ENCODE data around the gene ZMYND10. TPM values are rescaled to one million over a fixed set of nuclear protein-coding genes. Genes with fewer than 3 reads are reported as not detected.
A peak's percentile ranks its signal among the peaks of the same experiment; 100 is the strongest.

Gene ZMYND10
- total RNA-seq, 1 donor, result 2.9 TPM

DNA sequence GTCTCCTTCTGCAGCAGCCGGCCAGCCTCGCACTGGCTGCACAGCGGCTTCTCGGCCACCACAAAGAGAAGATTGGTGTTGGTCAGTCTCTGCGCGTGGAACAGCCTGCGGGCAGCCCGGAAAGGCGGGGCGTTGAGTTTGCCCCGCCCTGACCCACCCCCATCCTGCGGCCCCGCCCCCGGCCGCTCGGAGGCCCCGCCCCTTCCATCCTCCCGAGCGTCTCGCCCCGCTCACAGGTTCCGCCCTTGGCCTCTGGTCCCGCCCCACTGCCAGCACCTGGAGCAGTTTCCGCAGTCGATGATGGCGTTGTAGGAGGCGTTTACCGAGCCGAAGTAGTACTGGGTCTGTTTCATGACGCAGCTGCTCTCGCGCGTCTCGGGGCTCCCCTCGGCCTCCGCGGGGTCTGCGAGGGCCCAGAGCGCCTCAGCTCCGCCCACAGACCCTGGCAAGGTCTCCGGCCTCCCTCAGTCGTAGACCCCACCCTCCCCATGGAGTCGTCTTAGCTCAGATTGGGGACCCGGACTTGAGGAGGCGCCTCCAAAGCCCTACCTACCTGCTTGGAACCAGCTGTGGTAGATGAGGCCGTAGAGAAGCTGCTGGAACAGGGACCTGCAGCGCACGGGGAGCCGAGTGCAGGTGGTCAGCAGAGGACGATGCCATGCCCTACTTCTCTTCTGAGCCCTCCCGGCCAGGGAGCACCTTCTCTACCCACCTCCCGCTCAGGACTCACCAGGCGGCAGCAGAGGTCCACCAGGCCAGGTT is 19.7 kb upstream of the ZMYND10 start:
- no peaks in the 10 kb centered on the region for H3K79me2 ChIP-seq (ENCODE audit: insufficient read depth, low read length)
- TF ChIP-seq, protein P1, sequence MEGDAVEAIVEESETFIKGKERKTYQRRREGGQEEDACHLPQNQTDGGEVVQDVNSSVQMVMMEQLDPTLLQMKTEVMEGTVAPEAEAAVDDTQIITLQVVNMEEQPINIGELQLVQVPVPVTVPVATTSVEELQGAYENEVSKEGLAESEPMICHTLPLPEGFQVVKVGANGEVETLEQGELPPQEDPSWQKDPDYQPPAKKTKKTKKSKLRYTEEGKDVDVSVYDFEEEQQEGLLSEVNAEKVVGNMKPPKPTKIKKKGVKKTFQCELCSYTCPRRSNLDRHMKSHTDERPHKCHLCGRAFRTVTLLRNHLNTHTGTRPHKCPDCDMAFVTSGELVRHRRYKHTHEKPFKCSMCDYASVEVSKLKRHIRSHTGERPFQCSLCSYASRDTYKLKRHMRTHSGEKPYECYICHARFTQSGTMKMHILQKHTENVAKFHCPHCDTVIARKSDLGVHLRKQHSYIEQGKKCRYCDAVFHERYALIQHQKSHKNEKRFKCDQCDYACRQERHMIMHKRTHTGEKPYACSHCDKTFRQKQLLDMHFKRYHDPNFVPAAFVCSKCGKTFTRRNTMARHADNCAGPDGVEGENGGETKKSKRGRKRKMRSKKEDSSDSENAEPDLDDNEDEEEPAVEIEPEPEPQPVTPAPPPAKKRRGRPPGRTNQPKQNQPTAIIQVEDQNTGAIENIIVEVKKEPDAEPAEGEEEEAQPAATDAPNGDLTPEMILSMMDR (IDR thresholded peaks at IDR 0.05; ENCODE audit: extremely low read depth, low read depth, low read length), result no peak
- H3K36me3 ChIP-seq (ENCODE audit: insufficient read depth, low read length), result no peaks in the 10 kb centered on the region
- peaks cover 4% of the 10 kb centered on the region for H3K4me1 ChIP-seq (ENCODE audit: insufficient read depth, low read length)
- H2AFZ ChIP-seq (ENCODE audit: low read length), result peak overlapping the region; percentile 41
- peak overlapping the region; percentile 67 for H3K4me3 ChIP-seq (ENCODE audit: insufficient read depth, low read length)
- peak overlapping the region; percentile 73 for H3K4me2 ChIP-seq (ENCODE audit: insufficient read depth, low read length)
- DNase-seq (ENCODE audit: insufficient read length, low spot score, missing footprints), result peak; percentile 99
- peaks cover 5% of the 10 kb centered on the region for H3K27me3 ChIP-seq (ENCODE audit: insufficient read depth, low read length)
- no peak overlapping the region for H3K27ac ChIP-seq (ENCODE audit: low read depth, low read length)
- H4K20me1 ChIP-seq (ENCODE audit: insufficient read depth, low read length), result peaks cover 2% of the 10 kb centered on the region
- no peaks in the 10 kb centered on the region for H3K9me3 ChIP-seq (ENCODE audit: low read depth, low read length)

DNA sequence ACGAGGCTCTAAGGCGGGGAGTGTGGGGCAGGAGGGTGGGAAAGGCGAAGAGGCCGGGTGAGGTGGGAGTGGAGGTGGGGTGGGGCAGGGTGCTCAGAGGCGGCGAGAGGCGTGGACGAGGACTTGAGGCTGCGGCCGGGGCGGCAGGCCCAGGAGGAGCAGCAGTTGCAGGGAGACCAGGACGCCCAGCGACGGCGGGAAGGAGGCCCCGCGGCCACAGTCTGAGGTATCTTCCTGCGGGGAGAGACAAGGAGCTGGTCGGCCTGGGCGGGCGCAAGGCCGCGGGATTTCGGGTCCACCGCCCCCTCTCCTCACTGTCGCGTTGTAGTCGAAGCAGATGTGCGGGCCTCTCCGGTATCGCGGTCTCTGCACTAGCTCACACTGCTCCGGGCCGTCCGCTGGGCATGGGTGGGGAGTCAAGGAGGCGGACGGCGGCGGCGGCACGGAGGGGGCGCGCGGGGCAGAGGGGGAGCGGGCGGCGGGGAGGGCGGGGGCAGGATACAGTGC is 19.1 kb upstream of the ZMYND10 start:
- Histone ChIP-seq H4K20me1 (ENCODE audit: insufficient read depth, low read length) (peaks cover 2% of the 10 kb centered on the region), H3K9me3 (ENCODE audit: low read depth, low read length) (no peaks in the 10 kb centered on the region), H3K36me3 (ENCODE audit: insufficient read depth, low read length) (no peaks in the 10 kb centered on the region), H3K27me3 (ENCODE audit: insufficient read depth, low read length) (peaks cover 5% of the 10 kb centered on the region), H3K4me1 (ENCODE audit: insufficient read depth, low read length) (peaks cover 7% of the 10 kb centered on the region), H3K4me3 (ENCODE audit: insufficient read depth, low read length) (peak overlapping the region; percentile 67), H3K4me2 (ENCODE audit: insufficient read depth, low read length) (peak overlapping the region; percentile 73), H3K27ac (ENCODE audit: low read depth, low read length) (no peak overlapping the region), H2AFZ (ENCODE audit: low read length) (peak overlapping the region; percentile 81), H3K79me2 (ENCODE audit: insufficient read depth, low read length) (no peaks in the 10 kb centered on the region)
- TF ChIP-seq, protein P1 (IDR thresholded peaks at IDR 0.05; ENCODE audit: extremely low read depth, low read depth, low read length), result no peak
- DNase-seq (ENCODE audit: insufficient read length, low spot score, missing footprints), result peak; percentile 97

DNA sequence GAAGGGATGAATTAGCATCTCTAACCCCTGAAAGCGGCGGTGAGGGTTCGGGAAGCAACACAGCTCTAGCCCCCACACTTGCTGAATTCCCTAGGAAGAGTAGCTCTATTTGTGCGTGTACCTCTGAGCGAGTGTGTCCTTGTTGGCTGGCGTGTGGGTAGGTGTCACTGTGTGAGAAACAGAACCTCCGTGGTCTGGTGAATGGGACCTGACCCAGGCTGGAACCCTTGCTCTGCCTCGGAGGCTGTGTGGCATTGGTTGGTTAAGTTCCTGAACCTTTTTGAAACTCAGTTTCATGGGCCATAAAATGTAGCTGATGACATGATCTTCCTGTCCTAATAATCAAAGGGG is 14.2 kb upstream of the ZMYND10 start:
- Histone ChIP-seq H4K20me1 (ENCODE audit: insufficient read depth, low read length) (peaks cover 42% of the 10 kb centered on the region), H3K9me3 (ENCODE audit: low read depth, low read length) (no peaks in the 10 kb centered on the region), H3K4me2 (ENCODE audit: insufficient read depth, low read length) (peak overlapping the region; percentile 85), H3K27ac (ENCODE audit: low read depth, low read length) (no peak overlapping the region), H3K4me3 (ENCODE audit: insufficient read depth, low read length) (peak overlapping the region; percentile 92), H3K79me2 (ENCODE audit: insufficient read depth, low read length) (peaks cover 45% of the 10 kb centered on the region), H3K4me1 (ENCODE audit: insufficient read depth, low read length) (peaks cover 37% of the 10 kb centered on the region), H3K27me3 (ENCODE audit: insufficient read depth, low read length) (no peaks in the 10 kb centered on the region), H3K36me3 (ENCODE audit: insufficient read depth, low read length) (peaks cover 24% of the 10 kb centered on the region), H2AFZ (ENCODE audit: low read length) (peak overlapping the region; percentile 92)
- no peak for DNase-seq (ENCODE audit: insufficient read length, low spot score, missing footprints)
- TF ChIP-seq, protein P1 (IDR thresholded peaks at IDR 0.05; ENCODE audit: extremely low read depth, low read depth, low read length), result no peak
